GM18907 (cell line): ENCODE data around the gene RDX.
A peak's percentile ranks its signal among the peaks of the same experiment; 100 is the strongest.
"Not testable (repeated sequence)": the region's sequence is repeated elsewhere in the genome, so short reads cannot be mapped to it uniquely, and the experiment has no call there.

ENCODE experiments used
- ATAC-seq: cut with Tn5 transposase; IDR thresholded peaks from one replicate; pipeline ENCODE4 v1.9.1; 2021; ENCODE audit warnings: mild to moderate bottlenecking, moderate library complexity; ENCODE audit not compliant: unreplicated experiment

RDX gene

DNA sequence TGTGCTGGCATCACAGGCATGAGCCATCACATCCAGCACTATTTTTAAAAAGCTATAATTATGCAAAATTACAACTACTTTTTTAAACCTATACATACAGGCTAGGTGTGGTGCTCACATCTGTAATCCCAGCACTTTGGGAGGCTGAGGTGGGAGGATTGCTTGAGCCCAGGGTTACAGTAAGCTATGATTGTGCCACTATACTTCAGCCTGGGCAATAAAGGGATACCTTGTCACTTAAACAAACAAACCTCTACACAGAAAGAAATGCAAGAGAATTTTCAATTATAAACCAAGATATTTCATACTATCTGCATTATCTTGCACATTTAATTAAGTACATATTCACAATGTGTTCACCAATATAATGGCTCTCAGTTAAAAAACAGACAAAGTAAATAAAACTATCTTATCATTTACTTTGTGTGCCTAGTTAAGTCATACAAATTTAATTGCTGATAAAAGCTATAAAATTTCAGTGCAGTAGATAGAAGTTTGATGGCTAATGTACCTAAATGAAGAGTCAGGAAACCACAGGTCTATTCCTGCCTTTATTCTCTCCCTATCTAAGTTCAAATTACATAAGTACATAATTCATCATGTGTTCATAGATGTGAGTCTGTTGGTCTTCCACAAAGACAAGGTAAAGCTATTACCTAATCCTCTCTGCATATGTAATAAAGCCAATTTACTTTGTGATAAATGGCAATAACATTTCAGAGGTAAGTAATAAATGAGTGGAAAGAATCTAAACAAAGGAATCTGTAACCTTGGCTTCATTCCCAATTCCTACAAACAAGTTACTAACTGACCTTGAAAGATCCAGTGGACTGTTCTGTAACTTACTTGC, 9.0 kb upstream of the RDX start:
- no peak for ATAC-seq

GRCh38 chr11:110303414-110303826, 7.0 kb upstream of the RDX start:
- ATAC-seq: no peak

- ATAC-seq: no peak
Observed at GRCh38 chr11:110301577-110301976, 5.2 kb upstream of the RDX start.

GRCh38 chr11:110301032-110301431, 4.6 kb upstream of the RDX start:
- ATAC-seq: no peak

- ATAC-seq: no peak
Observed at GRCh38 chr11:110299006-110299785, 2.8 kb upstream of the RDX start.

DNA sequence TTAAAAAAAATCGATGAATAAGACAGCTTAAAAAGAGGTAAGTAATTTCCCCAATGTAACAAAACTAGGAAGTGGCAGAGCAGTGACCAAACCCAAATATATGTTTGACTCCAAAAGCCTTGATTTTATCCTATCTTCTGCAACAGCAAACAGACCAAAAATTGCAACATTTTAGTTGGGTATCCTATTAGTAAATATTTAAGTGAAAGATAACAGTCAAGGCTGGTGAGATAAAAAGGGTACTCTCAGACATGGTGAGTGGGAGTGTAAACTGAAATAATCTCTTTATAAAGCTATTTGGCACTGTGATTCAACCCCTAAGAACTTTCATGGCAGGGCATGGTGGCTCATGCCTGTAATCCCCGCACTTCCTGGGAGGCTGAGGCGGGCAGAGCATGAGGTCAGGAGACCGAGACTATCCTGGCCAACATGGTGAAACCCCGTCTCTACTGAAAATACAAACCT, 1.9 kb upstream of the RDX start:
- ATAC-seq: no peak

DNA sequence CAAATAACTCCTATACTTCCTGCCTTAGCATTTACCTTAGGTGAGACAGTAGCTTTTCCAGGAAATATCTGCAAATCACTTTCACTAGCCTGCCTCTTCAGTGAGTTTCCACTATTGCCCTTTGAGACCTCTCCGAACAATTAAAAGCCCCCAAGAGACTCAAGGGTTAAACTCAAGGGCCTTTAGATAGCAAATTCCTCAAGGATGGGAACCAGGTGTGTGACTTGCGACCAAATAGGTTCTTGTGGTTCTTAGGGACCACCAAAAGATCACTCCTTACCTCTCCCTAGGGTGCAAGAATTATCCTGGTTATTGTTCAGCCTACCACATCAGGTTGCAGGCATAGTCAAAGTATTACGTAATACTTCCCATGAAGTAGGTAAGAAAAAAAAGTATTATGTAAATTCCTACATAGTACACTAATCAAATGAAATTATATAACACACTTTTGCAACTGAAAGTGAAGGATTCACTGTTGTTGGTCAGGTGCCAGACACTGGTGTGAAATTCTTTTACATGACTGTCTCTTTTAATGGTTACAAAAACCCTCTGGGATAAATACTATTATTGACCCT, 1.4 kb upstream of the RDX start:
- ATAC-seq: no peak

GRCh38 chr11:110297076-110297725, 787 bp upstream of the RDX start:
- no peak for ATAC-seq

DNA sequence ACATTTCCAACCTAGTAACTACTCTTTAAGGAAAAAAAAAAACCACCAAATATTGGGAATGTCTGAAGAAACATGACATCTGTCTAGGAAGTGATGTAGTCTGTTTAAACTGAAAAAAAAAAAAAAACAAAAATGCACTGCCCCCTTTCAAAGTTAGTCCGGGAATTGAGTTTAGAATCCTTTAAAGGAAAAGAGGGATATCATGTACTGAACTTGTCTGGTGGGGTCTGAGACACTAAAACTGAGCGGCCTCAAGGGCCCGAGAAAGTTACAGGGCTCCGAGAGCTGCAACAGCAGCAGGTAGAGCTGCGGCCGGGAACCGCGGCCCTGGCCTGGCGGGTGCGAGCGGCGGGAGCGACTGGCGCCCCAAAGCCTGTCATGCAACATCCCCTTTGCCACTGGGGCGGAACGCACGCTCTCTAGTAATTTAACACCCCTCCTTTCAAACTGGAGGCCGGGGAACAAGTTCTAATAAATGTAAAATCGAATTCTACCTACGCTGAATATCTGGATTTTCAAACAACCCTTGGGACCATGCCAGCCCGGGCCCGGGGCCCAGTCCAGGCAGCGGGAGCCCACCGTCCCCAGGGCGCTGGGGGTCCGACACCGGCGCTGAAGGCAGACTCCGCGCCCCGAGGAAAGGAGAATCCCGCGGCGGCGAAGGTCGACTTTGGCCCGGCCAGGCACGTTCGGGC, 736 bp downstream of the RDX start:
- peak; percentile 72 for ATAC-seq

GRCh38 chr11:110295086-110295485, 1.3 kb downstream of the RDX start:
- no peak for ATAC-seq

DNA sequence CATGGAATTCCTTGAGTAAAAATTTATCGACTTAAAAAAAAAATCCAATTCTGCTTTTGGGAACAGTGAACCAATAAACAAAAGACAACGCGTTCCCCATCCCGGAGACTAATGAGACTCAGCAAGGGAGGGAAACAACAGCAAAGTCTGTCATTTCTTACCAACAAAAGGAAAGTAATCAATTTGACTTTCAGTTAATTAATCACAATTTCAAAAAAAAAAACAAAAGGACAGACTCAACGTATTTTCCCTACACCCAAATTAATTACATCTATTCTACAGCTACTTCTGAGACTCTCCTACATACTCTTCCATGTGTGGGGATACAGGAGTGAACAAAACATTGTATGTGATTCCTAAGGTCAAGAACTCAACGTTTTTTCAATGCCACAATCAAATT, 1.9 kb downstream of the RDX start:
- ATAC-seq: no peak

GRCh38 chr11:110293389-110293788, 3.0 kb downstream of the RDX start:
- no peak for ATAC-seq

GRCh38 chr11:110292146-110292545, 4.3 kb downstream of the RDX start:
- not testable (repeated sequence) for ATAC-seq

DNA sequence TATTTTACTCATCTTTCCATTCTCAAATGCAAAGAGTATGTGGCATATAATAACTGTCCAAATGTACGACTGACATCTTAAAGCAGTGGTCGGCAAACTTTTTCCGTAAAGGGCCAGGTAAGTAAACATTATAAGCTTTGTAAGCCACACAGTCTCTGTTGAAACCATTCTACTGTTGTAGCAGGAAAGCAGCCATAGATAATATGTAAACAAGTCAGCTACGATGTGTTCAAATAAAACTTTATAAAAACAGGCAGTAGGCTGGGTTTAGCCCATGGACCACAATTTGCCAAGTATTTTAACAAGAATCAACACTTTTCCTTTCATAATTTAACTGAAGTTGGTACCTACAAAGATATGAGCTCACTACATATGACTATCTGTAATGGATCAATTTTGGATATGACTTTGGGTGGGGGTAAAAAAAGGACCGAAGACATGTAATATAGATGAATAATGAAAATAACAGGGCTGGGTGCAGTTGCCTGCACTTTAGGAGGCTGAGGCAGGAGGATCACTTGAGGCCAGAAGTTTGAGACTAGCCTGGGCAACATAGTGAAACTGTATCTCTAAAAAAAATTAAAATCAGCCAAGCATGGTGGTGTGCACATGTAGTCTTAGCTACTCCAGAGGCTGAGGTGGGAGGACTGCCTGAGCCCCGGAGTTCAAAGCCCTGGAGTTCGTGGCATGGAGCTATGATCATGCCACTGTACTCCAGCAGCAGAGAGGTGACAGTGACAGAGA, 5.7 kb downstream of the RDX start:
- ATAC-seq: no peak

DNA sequence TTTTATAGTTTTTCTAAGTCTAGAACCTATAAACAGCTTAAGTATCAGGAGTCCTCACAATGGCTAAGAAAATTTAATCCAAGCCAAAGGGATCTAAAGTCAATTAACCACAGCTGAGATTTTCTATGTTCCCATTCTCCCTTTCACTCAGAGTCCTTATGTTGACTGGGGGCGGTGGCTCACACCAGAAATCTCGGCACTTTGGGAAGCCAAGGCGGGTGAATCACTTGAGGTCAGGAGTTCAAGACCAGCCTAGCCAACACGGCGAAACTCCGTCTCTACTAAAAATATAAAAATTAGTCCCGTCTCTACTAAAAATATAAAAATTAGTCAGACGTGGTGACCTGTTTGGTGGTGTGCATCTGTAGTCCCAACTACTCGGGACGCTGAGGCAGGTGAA, 6.9 kb downstream of the RDX start:
- no peak for ATAC-seq

- no peak for ATAC-seq
Observed at GRCh38 chr11:110287537-110287936, 8.9 kb downstream of the RDX start.

- ATAC-seq: no peak
Observed at GRCh38 chr11:110286298-110287040, 9.9 kb downstream of the RDX start.

DNA sequence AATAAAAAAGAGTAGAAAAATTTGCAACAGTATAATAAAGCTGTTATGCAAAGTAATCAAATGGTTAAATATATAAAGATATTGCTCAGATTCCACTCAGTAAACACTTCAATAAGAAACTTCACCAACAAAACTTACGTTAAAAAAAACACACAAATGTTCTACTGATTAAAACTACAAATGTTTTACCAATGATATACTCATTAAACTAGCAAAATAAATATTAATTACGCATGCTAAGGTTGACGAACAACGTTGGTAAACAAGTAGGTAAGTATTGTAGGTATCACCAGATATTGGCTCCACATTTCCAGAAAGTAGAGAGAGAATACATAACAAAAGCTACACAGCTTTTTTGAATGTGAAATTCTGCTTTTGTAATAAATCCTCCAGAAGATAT, 12.6 kb downstream of the RDX start:
- no peak for ATAC-seq

GRCh38 chr11:110280595-110280994, 15.8 kb downstream of the RDX start:
- not testable (repeated sequence) for ATAC-seq
